CD4-positive, alpha-beta T cell treated with Interleukin-21 for 1 hour (primary cell): ENCODE measurements around the gene BEST4.
"Not testable (repeated sequence)": the region's sequence is repeated elsewhere in the genome, so short reads cannot be mapped to it uniquely, and the experiment has no call there.

ENCODE experiments used
- DNase-seq: peaks from one replicate; pipeline ENCODE4 v3.0.0-alpha.2; 2020

The BEST4 gene

GRCh38 chr1:44801491-44802305, 13.7 kb upstream of the BEST4 start:
- peak; percentile 63 for DNase-seq

- peak; percentile 99 for DNase-seq
Observed at GRCh38 chr1:44799770-44800584, 12.0 kb upstream of the BEST4 start, which contains the start of gene PLK3. TSS of gene PLK3 (plus strand) at chr1:44800377. CDS start at chr1:44800464, 87 bp downstream.

- no peak for DNase-seq
Observed at GRCh38 chr1:44798481-44799365, 10.8 kb upstream of the BEST4 start.

DNA sequence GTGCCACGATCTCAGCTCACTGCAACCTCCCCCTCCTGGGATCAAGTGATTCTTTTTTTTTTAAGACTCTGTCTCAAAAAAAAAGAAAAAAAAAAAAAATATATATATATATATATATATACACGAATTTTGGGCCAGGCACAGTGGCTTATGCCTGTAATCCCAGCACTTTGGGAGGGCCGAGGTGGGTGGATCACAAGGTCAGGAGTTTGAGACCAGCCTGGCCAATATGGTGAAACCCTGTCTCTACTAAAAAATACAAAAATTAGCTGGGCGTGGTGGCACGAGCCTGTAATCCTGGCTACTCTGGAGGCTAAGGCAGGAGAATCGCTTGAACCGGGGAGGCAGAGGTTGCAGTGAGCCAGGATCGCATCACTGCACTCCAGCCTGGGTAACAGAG, 9.9 kb upstream of the BEST4 start:
- not testable (repeated sequence) for DNase-seq

DNA sequence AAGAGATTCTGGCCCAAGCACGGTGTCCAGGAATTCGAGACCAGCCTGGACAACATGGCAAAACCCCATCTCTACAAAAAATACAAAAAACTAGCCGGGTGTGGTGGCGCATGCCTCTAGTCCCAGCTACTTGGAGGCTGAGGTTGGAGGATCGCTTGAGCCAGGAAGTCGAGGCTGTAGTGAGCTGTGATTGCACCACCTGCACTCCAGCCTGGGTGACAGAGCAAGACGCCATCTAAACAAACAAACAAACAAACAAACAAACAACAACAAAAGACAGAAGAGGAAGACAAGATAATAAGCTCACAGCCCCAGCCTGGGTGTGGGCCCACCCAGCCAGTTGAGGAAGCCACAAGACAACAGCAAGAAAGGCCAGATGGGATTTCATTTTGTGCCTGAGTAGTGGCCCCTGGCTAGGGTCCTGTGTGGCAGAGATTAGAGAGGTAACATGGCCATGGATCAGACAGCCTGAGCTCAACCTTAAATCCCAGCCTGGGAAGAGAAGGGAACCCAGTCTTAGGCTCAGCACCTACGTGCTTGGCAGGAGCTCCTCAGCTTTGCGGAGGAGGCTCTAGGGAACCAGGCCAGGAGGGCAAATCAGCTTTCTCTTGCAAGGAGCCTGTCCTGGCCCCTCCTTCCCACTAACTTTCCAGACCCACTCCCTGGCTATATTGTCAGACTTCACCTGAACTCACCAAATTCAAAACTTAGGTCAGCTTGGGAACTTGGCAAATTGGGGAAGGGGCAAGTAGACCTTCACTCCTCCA, 4.9 kb upstream of the BEST4 start:
- no peak for DNase-seq

- DNase-seq = no peak
Observed at GRCh38 chr1:44790968-44791801, 3.2 kb upstream of the BEST4 start.

DNA sequence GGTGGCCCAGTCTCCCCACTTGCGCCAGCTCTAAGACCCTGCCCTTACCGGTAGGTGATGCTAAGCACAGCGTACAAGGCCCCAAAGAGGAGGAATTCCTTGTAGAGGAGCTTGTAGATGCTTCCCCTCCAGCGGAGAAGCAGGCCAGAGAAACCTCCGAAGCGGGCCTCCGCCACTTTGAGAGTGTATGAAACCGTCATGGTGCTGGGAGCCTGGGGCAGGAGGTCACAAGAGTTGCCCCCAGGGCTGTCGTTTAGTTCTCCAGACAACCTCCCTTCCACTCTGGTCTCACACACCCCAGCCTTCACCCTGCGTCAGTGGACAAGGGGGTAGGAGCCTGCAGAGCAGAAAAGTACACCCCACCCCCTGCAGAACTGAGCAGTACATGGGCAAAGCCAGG, 464 bp downstream of the BEST4 start:
- no peak for DNase-seq

GRCh38 chr1:44786841-44787426, 1.0 kb downstream of the BEST4 start:
- DNase-seq = no peak

- peak; percentile 81 for DNase-seq
Observed at GRCh38 chr1:44786138-44786840, 1.7 kb downstream of the BEST4 start.

- no peak for DNase-seq
Observed at GRCh38 chr1:44785501-44786137, 2.4 kb downstream of the BEST4 start.

- no peak for DNase-seq
Observed at GRCh38 chr1:44785029-44785380, 3.0 kb downstream of the BEST4 start.

GRCh38 chr1:44784094-44785028, 3.6 kb downstream of the BEST4 start:
- DNase-seq = peak; percentile 38

GRCh38 chr1:44783697-44784093, 4.3 kb downstream of the BEST4 start:
- no peak for DNase-seq

DNA sequence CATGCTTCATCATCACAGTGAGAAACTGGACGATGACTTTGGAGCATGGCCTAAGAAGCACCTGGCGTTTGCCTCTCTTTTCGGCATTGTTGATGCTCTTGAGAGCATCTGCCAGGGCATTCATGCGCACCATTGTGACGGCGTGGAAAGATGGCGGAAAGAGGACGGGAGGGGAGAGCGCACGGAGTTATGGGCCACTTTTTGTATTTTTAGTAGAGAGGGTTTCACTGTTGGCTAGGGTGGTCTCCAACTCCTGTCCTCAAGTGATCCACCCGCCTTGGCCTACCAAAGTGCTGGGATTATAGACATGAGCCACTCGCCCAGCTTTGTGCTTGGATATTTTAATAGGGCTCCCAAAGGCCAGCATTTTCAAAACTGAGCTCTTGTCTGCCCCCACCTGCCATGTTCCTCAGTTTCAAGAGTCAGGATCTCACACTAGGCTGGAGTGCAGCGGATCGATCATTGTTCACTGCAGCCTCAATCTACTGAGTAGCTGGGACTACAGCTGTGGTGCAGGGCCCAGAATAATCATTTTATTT, 7.3 kb downstream of the BEST4 start:
- no peak for DNase-seq

GRCh38 chr1:44778705-44779576, 9.0 kb downstream of the BEST4 start:
- DNase-seq = no peak

DNA sequence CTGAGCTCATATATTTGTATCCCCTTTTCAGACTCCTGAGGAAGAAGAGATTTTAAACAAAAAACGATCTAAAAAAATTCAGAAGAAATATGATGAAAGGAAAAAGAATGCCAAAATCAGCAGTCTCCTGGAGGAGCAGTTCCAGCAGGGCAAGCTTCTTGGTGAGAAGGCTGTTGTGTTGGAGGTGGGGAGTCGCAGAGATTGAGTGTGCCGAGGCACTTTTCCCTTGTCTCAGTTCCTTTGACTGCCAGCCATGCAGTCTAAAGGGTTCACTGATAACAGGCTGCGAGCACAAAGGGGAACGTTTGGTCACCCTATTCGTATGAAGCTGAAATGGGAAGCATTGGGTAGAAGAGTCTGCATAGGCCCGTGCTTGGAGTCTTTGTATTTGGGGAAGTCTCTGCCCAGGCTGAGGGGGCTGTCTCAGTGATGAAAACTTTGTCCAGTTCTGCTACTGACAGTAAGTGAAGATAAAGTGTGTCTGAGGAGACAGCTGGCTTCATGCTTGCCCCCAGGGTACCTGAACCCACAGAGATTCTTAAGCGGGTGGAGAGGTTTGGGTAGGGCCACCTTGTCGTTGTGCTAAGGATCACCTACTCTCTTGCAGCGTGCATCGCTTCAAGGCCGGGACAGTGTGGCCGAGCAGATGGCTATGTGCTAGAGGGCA, 9.9 kb downstream of the BEST4 start:
- DNase-seq = no peak

- DNase-seq = no peak
Observed at GRCh38 chr1:44777547-44777946, 10.4 kb downstream of the BEST4 start.
